Cortex of kidney (tissue), 1 donor: ENCODE results near the gene C11orf58.
A peak's percentile ranks its signal among the peaks of the same experiment; 100 is the strongest.

Source experiments
- DNase-seq: peaks from one replicate; lab custom pipeline; 2025; lab: John Stamatoyannopoulos, UW

The C11orf58 gene

DNA sequence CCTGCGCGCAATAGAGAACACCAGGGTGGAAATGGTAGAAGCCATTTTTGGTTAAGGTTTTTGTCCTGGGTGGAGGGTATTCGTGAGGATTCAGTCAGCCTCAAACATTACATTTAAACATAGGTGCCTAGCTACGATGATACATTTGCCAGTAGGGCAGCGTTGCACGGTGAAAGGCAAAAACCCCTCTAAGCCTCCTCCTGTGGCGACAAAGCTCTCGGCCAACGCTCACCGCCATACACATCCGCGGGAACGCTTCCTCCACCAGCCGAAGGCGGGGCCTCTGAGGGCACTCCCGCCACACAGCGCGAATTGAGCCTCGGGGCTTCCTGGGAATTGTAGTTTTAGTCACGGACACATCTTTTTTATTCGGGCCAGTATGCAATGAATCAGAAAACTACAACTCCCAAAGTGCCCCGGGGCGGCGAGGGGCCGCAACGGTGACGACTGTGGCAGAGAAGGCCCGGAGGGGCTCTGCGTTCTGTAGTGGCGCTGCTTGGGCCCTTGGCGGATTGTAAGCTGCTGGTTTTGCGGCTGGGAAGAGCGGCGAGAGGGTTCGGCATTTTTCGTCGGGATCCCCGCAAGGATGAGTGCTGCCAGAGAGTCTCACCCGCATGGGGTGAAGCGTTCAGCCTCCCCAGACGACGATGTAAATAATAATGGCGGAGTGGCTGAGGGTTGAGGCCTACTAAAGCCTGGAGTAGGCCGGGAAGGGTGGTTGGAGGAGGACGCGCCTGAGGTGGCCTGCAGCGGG is at the start of gene C11orf58:
Gene C11orf58, plus strand, starts transcription at position 455 of the 754 bp plus-strand sequence. Its CDS starts 132 bp downstream, at position 587.
- peak; percentile 22 for DNase-seq

DNA sequence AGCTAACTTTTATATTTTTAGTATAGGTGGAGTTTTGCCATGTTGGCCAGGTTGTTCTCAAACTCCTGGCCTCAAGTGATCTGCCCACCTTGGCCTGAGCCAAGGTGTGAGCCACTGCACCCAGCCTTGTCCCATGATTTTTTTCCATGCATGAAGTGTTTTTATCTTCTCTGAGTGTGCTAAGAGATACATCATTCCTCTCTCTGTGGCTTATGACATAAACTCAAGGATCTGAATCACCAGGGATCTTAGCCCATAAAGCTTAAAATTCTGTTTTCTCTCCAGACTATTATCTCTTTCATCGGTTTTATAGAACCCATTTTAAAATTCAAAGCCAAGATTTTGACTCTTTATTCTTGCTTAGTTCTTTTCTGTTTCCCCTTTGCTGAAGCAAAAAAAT is 48.4 kb upstream of the C11orf58 start:
- DNase-seq, result no peak

DNA sequence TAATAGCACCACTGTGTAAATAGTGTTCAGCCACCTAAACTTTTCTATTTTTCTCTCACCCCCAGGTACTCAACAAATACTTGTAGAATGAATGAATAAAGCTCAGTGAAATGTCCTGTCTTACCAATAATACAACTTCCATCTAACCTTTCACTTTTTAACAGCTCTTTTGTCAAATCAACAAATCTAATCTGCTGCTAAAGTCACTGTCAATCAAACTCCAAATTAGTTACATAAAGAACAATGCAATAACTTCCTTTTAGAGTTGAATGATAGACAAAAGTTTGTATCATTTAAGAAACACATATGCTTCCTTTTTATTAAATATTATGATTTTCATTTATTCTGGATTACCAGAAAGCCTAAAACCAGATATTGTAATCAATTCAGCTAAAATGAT is 34.7 kb upstream of the C11orf58 start:
- DNase-seq, result no peak

- DNase-seq, result no peak
Observed at GRCh38 chr11:16713594-16713993, 24.9 kb upstream of the C11orf58 start.

DNA sequence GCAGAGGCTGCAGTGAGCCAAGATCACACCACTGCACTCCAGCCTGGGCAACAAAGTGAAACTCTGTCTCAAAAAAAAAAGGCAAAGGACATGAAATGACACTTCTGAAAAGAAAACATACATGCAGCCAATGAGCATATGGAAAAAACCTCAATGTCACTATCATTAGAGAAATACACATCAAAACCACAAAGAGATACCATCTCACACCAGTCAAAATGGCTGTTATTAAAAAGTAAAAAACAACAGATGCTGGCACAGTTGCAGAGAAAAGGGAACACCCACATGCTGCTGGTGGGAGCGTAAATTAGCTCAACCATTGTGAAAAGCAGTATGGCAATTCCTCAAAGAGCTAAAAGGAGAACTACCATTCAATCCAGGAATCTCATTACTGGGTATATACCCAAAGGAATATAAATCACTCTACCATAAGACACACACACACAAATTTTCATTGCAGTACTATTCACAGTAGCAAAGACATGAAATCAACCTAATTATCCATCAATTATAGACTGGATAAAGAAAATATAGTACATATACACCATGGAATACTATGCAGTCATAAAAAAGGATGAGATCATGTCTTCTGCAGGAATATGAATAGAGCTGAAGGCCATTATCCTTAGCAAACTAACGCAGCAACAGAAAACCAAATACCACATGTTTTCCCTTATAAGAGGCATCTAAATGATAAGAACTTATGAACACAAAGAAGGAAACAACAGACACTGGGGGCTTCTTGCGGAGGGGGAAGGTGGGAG is 15.7 kb upstream of the C11orf58 start:
- no peak for DNase-seq

GRCh38 chr11:16727806-16728205 is 10.6 kb upstream of the C11orf58 start:
- no peak for DNase-seq

DNA sequence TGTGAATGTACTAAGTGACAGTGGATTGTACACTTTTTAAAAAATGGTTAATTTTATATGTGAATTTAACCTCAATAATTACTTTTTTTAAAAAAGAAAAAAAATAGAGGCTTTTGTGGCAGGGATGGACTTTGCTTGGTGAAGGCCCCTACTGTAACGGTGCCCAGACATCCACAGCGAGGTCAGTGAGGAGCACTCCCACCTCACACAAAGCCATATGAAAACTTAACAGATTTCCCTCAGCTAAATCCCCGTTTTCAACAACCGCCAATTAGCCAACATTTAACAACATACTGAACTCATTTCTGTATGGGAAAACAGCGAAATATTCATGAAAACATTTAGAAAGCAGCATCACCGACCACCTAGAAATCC is 642 bp upstream of the C11orf58 start:
- no peak for DNase-seq

- no peak for DNase-seq
Observed at GRCh38 chr11:16738947-16739815, 734 bp downstream of the C11orf58 start.

DNA sequence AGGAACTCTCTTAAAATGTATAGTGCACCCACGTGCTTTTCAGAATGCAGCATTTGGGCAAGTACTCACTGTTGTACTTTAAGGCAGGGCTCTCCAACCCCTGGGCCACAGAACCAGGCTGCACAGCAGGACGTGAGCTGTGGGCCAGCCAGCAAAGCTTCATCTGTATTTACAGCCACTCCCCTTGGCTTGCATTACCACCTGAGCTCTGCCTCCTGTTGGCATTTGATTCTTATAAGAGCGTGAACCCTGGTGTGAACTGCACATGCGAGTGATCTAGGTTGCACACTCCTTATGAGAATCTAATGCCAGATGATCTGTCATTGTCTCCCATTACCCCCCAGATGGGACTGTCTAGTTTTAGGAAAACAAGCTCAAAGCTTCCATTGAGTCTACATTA is 3.0 kb downstream of the C11orf58 start:
- DNase-seq, result no peak

- DNase-seq, result no peak
Observed at GRCh38 chr11:16743478-16743877, 5.0 kb downstream of the C11orf58 start.

- DNase-seq, result no peak
Observed at GRCh38 chr11:16744128-16744725, 5.8 kb downstream of the C11orf58 start.

DNA sequence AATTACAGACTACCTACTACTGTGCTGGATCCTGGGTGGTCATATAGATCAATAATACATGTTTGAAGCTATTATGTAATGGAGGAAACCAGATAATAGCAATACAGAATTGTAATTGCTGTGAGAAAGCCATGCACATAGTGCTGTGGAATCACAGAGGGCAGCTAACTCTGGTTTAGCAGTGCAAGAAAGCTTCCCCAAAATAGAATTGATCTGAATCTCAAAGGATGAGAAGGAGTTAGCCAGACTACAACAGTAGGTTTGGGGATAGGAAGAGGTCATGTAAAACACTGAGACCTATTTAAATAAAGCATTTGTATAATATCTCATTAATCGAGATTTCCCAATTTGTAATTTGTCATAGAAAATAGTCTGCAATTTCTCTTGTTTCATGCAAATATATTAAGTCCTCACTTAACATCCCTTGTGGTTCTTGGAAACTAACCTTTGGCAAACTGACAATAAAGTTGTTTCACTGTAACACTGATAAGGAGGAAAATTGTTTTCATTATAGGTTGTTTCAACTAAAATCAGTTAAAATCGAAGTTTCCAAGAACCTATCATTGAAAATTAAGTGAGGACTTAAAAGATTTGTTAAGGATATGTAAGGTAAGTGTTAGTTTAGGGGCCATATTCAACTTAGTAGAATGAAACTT is 7.6 kb downstream of the C11orf58 start:
- no peak for DNase-seq

GRCh38 chr11:16749092-16749491 is 10.6 kb downstream of the C11orf58 start:
- no peak for DNase-seq

DNA sequence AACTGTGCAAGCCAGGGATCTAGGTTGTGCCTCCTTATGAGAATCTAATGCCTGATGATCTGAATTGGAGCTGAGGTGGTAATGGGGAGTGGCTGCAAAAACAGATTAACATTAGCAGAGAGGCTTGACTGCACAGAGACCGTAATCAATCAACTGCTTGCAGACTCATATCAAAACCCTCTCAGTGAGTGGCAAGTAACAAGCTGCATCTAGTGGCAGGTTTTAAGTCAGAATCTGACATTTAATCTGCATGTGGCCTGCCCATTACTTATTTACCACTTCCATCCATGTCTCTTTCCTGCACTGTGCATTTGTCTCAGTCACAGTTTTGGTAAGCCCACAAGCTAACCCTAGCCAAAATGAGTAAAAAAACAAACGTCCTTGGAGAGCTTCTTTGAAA is 11.2 kb downstream of the C11orf58 start:
- DNase-seq, result no peak

DNA sequence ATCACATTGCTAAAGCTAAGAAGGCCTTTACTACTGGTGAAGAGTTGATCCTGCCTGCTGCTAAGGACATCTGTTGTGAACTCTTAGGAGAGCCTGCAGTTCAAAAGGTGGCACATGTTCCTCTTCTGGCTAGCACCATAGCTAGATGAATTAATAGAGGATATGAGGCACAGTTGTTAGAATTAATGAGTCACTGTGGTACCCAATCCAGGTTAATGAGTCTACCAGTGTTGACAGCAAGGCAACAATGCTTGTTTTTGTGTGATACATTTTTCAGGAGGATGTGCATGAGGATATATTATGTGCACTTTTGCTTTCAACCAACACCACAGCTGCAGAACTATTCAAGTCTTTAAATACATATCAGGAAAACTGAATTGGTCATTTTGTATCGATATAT is 12.0 kb downstream of the C11orf58 start:
- no peak for DNase-seq

- no peak for DNase-seq
Observed at GRCh38 chr11:16758382-16759024, 20.1 kb downstream of the C11orf58 start.

- DNase-seq, result no peak
Observed at GRCh38 chr11:16759857-16760508, 21.5 kb downstream of the C11orf58 start.

DNA sequence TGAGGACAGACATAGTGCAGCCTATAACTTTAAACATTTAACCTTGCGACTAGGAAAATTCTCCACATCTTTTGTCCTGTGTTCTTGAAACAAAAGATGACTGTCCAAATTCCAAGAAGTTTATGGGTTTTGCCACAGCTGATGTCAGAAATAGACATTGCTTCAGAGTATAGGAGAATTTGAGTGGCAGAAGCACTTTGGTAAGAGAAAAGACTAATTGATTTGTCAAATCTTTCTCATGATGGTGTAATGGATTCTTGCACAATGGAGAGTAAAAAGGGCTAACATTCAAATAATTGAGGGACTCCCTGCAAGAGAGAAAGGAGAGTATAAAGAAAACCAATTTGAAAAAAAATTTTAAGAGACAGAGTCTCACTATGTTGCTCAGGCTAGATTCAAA is 25.3 kb downstream of the C11orf58 start:
- DNase-seq, result no peak

DNA sequence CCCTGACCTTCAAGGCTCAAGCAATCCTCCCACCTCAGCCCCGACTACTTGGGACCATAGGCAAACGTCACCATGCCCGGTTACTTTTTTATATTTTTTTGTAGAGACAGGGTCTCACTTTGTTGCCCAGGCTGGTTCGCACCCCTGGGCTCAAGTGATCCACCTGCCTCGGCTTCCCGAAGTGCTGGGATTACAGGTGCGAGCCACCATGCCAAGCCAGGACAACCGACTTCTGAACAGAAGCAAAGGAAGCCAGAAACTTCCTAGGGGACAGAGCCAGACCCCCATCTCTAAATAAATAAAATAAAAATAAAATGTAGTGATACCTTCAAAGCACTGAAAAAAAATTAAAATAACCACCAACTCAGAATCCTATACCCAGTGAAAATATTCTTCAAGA is 26.4 kb downstream of the C11orf58 start:
- DNase-seq, result no peak

DNA sequence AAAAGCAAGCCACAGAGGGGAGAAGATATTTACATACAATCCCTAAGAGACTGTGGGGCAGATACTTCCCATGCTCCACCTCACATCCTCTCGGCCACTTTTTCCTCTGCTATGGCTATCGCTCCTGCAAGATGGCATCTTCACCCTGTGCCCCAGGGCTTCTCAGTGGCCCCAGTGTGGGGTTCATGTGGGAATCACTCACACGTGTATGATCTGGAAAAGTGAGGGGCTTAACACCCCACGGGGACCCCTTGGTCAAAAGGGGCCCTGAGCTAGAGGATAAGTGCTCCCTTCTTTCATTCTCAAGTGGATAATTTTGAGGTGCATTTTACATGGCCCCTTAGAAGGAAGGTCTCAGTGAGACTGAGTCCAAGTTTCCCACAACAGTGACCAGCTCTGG is 28.7 kb downstream of the C11orf58 start:
- DNase-seq, result no peak

DNA sequence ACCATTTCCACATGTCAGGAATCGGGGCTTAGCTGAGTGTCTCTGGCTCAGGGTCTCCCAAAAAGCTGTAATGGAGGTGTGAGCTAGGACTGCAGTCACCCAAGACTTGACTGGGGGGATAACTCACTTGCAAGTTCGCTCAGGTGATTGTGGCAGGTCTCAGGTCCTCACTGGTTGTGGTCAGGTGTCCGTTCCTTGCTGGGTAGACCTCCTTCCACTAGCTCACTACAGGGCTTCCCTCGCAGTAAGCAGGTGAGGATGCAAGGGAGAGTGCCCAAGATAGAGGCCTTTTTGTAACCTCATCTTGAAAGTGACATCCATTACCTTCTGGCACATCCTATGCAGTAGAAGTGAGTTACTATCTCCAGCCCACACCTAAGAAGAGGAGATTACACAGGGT is 29.5 kb downstream of the C11orf58 start:
- DNase-seq, result no peak
